Measurements from ENCODE around the gene SLC25A25.
"Not testable (repeated sequence)": the region's sequence is repeated elsewhere in the genome, so short reads cannot be mapped to it uniquely, and the experiment has no call there.

The SLC25A25 gene

DNA sequence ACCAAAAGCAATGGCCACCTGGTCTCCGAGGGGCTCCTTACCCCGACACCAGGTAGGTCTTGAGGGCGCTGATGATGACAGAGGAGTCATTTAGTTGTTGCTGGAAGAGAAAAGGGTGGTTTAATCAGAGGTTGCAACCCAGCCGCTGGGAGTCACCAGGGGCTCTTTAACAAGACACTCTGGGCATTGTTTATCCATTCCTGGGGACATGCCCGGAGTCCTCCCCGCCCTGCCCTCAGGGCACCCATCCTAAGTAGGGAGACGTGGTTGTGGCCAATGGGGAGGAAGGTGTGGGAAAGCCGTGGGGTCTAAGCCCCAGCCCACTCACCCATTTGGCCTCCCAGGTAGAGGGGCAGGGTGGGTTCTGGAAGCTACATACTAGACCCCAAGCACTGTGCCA, 56.4 kb downstream of the SLC25A25 start:
- H3K27me3 ChIP-seq (replicated peaks; ENCODE audit: control insufficient read depth, insufficient read depth, low read length, poor library complexity, severe bottlenecking) = no peaks in the 10 kb centered on the region
- no peak for DNase-seq
- no peak overlapping the region for H3K4me3 ChIP-seq (ENCODE audit: insufficient read depth, low read depth, low read length, poor library complexity, severe bottlenecking)
- H3K4me1 ChIP-seq (ENCODE audit: control insufficient read depth, insufficient read depth, low read length, poor library complexity, severe bottlenecking) = peaks cover 30% of the 10 kb centered on the region
- H3K36me3 ChIP-seq (ENCODE audit: control insufficient read depth, insufficient read depth, low read length) = peaks cover 29% of the 10 kb centered on the region
- H3K9me3 ChIP-seq (ENCODE audit: control insufficient read depth, low read length) = no peaks in the 10 kb centered on the region
- no peak overlapping the region for H3K27ac ChIP-seq (ENCODE audit: insufficient read depth, low read length, poor library complexity, severe bottlenecking)

DNA sequence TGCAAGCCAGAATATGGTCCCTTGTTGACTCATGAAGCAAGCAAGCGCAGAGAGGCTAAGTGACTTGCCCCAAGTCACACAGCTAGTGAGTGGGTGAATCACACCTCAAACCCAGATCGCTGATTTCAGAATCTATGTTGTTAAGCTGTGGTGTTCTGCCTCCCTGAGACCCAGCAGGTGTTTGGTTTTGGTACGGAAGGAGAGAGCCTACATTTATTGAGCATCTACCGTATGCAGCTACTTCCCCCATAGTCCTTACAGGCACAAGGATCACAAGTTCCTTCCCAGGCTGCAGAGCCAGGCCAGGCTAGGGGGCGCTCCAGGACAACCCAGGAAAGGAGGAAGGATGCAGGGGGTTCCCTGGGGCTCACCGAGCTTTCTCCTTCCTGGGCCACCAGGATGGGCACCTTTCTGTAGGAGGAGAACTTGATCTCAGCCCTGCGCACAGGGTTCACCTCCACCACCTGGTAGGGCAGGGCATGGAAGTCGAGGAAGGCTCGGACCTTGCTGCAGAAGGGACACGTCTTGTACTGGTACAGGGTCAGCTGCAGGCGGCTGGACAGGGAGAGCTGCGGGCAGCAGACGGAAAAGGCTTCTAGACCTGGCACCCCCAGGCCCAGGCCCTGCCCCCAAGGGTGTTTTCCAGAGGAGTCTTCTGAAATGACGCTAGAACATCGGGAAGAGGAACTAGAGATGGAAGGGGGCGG, 57.0 kb downstream of the SLC25A25 start:
- H3K27me3 ChIP-seq (replicated peaks; ENCODE audit: control insufficient read depth, insufficient read depth, low read length, poor library complexity, severe bottlenecking) = no peaks in the 10 kb centered on the region
- no peak overlapping the region for H3K4me3 ChIP-seq (ENCODE audit: insufficient read depth, low read depth, low read length, poor library complexity, severe bottlenecking)
- H3K27ac ChIP-seq (ENCODE audit: insufficient read depth, low read length, poor library complexity, severe bottlenecking) = no peak overlapping the region
- DNase-seq = peak in 2 of 3 donors; percentile 21 to 26
- peaks cover 30% of the 10 kb centered on the region for H3K4me1 ChIP-seq (ENCODE audit: control insufficient read depth, insufficient read depth, low read length, poor library complexity, severe bottlenecking)
- no peaks in the 10 kb centered on the region for H3K9me3 ChIP-seq (ENCODE audit: control insufficient read depth, low read length)
- H3K36me3 ChIP-seq (ENCODE audit: control insufficient read depth, insufficient read depth, low read length) = peaks cover 29% of the 10 kb centered on the region

DNA sequence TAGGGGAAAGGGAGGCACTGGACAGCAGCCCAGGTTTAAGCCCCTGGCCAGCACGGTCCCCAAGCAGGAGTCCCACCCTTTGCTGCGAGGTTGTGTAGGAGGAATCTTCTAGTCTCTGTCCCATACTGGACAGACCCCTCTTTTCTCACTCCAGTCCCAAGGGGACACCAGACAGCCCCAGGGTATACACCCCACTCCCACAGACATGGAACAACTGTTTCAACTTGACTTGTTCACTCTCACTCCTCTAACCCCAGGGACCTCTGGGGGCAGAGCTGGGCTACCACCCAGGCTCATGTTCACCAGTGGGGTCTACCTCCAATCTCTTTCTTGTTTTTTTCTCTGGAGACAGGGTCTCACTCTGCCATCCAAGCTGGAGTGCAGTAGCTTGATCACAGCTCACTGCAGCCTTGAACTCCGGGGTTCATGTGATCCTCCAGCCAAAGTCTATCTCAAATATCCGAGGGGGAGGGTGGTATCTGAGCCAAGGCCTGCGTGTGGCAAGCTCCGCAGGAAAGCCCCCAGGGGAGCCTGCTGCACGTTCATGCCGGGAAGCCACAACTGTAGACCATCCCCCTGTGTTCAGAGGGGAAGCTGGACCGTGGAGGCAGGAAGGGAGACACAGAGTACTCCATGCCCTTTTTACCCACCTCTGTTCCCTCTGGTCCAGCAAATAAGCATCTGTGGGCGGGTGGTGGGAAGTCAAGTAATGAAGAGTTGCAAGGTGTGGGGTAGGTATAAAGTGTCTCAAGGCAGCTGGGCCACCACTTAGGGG, 57.7 kb downstream of the SLC25A25 start:
- Histone ChIP-seq H3K4me1 (ENCODE audit: control insufficient read depth, insufficient read depth, low read length, poor library complexity, severe bottlenecking) (peaks cover 30% of the 10 kb centered on the region), H3K27ac (ENCODE audit: insufficient read depth, low read length, poor library complexity, severe bottlenecking) (no peak overlapping the region), H3K9me3 (ENCODE audit: control insufficient read depth, low read length) (no peaks in the 10 kb centered on the region), H3K27me3 (replicated peaks; ENCODE audit: control insufficient read depth, insufficient read depth, low read length, poor library complexity, severe bottlenecking) (no peaks in the 10 kb centered on the region), H3K36me3 (ENCODE audit: control insufficient read depth, insufficient read depth, low read length) (peaks cover 29% of the 10 kb centered on the region), H3K4me3 (ENCODE audit: insufficient read depth, low read depth, low read length, poor library complexity, severe bottlenecking) (no peak overlapping the region)
- no peak for DNase-seq

DNA sequence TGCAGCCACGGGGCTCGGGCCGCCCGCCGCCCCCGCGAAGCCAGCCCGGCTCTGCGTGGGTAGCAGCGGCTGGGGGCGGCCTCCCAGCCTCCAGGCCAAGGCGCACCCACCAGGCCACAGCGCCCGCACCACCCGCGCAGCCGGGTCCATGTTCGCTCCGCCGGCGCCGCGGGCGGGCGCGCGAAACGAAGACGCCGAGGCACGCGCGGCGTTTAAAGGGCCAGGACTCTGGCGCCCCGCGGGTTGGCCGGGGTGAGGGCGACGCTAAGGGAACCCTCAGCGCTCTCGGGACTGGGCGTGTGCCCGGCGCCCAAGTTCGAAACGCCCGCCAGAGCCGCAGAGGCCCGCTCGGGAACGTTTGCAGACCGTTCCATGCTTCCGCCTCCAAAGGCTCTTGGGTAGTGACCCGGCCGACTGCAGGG, 59.5 kb downstream of the SLC25A25 start, which contains the start of gene PTGES2:
TSS of gene PTGES2 (minus strand) at position 162 of the 422 bp plus-strand sequence. CDS start at position 150, 12 bp downstream.
- peaks cover 17% of the 10 kb centered on the region for H3K36me3 ChIP-seq (ENCODE audit: control insufficient read depth, insufficient read depth, low read length)

DNA sequence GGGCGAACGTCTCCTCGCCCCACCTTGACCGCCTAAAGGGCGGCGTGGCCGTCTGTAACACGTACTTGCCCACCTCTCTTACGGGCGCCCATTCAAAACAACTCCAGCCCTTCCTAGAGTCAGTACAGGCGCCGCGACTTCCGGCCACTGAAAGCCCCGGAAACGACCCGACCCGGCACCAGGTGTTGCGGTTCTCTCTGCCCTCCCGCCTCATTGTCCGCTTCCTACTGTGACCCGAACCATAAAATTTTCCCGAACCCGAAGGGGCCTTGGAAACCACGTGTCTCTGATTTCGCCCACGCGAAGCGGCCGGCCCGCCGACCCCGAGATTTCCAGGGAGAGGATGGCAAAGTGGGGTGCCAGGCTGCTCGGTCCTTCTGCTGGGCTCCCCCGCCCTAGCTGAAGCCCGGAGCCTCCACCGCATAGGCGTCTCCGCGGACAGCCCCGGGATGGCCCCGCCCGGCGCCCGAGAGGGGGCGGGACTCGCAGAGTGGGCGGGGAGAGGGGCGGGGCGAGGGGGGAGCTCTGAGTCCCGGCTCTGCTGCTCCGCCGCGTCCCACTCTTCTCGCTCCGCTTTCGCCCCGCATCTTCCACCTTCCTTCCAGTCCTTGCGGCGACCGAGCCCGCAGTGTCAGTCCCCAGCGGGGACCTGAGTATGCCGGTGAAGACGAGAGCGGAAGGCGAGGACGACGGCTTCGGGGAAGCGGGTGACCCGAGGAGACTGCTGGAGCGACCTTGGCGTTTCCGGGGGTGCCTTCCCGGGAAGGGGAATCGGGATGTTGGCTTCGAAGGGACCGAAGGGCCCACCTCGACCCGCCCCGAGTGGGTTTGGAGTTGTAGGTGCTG, 60.2 kb downstream of the SLC25A25 start:
- H3K9me3 ChIP-seq (ENCODE audit: control insufficient read depth, low read length) = no peaks in the 10 kb centered on the region
- peaks cover 30% of the 10 kb centered on the region for H3K4me1 ChIP-seq (ENCODE audit: control insufficient read depth, insufficient read depth, low read length, poor library complexity, severe bottlenecking)
- H3K36me3 ChIP-seq (ENCODE audit: control insufficient read depth, insufficient read depth, low read length) = peaks cover 10% of the 10 kb centered on the region
- DNase-seq = peak; percentile 74 to 78 (median 74)
- H3K27ac ChIP-seq (ENCODE audit: insufficient read depth, low read length, poor library complexity, severe bottlenecking) = peak overlapping the region; percentile 96
- peak overlapping the region; percentile 98 for H3K4me3 ChIP-seq (ENCODE audit: insufficient read depth, low read depth, low read length, poor library complexity, severe bottlenecking)
- H3K27me3 ChIP-seq (replicated peaks; ENCODE audit: control insufficient read depth, insufficient read depth, low read length, poor library complexity, severe bottlenecking) = no peaks in the 10 kb centered on the region

More for the DNA sequence above, 59.5 kb downstream of the SLC25A25 start, which contains the start of gene PTGES2:
- peak; percentile 64 to 74 (median 71) for DNase-seq
- no peaks in the 10 kb centered on the region for H3K9me3 ChIP-seq (ENCODE audit: control insufficient read depth, low read length)
- H3K4me1 ChIP-seq (ENCODE audit: control insufficient read depth, insufficient read depth, low read length, poor library complexity, severe bottlenecking) = peaks cover 30% of the 10 kb centered on the region
- peak within 1 kb of the TSS; percentile 96 for H3K27ac ChIP-seq (ENCODE audit: insufficient read depth, low read length, poor library complexity, severe bottlenecking)
- H3K27me3 ChIP-seq (replicated peaks; ENCODE audit: control insufficient read depth, insufficient read depth, low read length, poor library complexity, severe bottlenecking) = no peaks in the 10 kb centered on the region
- peak within 1 kb of the TSS; percentile 98 for H3K4me3 ChIP-seq (ENCODE audit: insufficient read depth, low read depth, low read length, poor library complexity, severe bottlenecking)

DNA sequence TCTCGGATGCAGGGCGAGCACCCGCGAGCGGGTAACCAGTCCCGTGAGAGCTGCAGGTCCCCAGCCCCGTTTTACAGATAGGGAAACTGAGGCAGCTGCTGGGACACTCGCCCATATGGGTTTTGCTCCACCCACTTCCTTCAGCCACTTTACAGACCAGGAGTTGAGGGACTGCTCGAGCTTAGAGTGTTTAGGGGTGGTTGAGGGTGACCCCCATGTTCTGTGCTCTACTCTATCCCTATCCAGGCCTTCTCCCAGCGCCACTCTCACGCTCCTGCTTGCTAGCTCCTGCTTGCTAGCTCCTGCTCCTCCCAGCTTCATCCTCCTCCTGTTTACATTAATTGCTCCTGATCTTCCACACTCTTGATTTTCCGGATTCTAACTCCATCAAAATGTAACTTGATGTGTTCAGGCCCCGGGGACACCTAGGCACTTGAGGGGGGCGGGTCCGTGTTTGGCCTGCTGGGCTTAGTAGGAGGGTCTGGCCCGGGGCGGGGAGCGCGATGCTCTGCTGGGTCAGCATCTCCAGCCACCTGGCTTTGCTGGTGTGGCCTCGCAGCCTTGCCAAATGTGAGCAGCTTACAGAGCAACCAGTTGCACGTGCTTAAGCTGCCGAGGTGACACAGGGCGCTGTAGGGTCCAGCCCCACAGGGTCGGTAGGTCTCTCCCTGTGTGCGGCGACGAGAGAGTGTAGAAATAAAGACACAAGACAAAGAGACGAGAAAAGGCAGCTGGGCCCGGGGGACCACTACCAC, 61.0 kb downstream of the SLC25A25 start:
- no peak for DNase-seq
- Histone ChIP-seq H3K9me3 (ENCODE audit: control insufficient read depth, low read length) (no peaks in the 10 kb centered on the region), H3K4me1 (ENCODE audit: control insufficient read depth, insufficient read depth, low read length, poor library complexity, severe bottlenecking) (peaks cover 30% of the 10 kb centered on the region), H3K27ac (ENCODE audit: insufficient read depth, low read length, poor library complexity, severe bottlenecking) (peak overlapping the region; percentile 96), H3K27me3 (replicated peaks; ENCODE audit: control insufficient read depth, insufficient read depth, low read length, poor library complexity, severe bottlenecking) (no peaks in the 10 kb centered on the region), H3K36me3 (ENCODE audit: control insufficient read depth, insufficient read depth, low read length) (peaks cover 9% of the 10 kb centered on the region), H3K4me3 (ENCODE audit: insufficient read depth, low read depth, low read length, poor library complexity, severe bottlenecking) (peak overlapping the region; percentile 98)

DNA sequence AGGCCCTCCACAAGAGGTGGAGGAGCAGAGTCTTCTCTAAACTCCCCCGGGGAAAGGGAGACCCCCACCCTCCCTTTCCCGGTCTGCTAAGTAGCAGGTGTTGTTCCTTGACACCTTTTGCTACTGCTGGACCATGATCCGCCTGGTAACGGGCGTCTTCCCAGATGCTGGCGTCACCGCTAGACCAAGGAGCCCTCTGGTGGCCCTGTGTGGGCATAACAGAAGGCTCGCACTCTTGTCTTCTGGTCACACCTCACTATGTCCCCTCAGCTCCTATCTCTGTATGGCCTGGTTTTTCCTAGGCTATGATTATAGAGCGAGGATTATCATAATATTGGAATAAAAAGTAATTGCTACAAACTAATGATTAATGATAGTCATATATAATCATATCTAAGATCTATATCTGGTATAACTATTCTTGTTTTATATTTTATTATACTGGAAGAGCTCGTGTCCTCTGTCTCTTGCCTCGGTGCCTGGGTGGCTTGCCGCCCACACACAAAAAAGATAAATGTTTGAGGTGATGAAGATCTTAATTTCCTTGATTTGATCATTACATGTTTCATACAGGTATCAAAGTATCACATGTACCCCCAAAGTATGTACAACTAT, 62.1 kb downstream of the SLC25A25 start:
- H3K4me1 ChIP-seq (ENCODE audit: control insufficient read depth, insufficient read depth, low read length, poor library complexity, severe bottlenecking) = peaks cover 29% of the 10 kb centered on the region
- H3K27ac ChIP-seq (ENCODE audit: insufficient read depth, low read length, poor library complexity, severe bottlenecking); H3K27me3 ChIP-seq (replicated peaks; ENCODE audit: control insufficient read depth, insufficient read depth, low read length, poor library complexity, severe bottlenecking); H3K36me3 ChIP-seq (ENCODE audit: control insufficient read depth, insufficient read depth, low read length); H3K9me3 ChIP-seq (ENCODE audit: control insufficient read depth, low read length); H3K4me3 ChIP-seq (ENCODE audit: insufficient read depth, low read depth, low read length, poor library complexity, severe bottlenecking): not testable (repeated sequence)
- DNase-seq = peak in 2 of 3 donors; percentile 30 to 38

DNA sequence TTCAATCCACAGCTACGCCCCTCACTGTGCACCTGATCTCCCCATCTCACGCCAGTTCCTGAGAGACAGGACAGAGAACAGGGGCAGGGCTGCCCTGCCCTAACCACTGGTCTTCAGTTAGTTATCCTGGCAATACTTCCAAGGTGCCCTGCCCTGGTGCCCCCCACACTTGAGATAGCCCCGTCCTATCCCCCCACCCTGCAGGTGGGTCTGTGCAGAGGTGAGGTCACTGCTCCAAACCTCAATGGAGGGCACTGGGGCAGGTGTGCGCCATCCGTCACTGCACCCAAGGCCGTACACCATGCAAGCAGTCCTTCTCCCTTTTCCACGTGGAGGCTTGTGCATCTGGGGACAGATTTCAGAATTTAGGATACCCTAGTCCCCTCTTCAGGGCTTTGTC, 62.6 kb downstream of the SLC25A25 start:
- not testable (repeated sequence) for H3K27ac ChIP-seq (ENCODE audit: insufficient read depth, low read length, poor library complexity, severe bottlenecking); H3K36me3 ChIP-seq (ENCODE audit: control insufficient read depth, insufficient read depth, low read length); H3K27me3 ChIP-seq (replicated peaks; ENCODE audit: control insufficient read depth, insufficient read depth, low read length, poor library complexity, severe bottlenecking); H3K9me3 ChIP-seq (ENCODE audit: control insufficient read depth, low read length); H3K4me3 ChIP-seq (ENCODE audit: insufficient read depth, low read depth, low read length, poor library complexity, severe bottlenecking); DNase-seq
- peaks cover 26% of the 10 kb centered on the region for H3K4me1 ChIP-seq (ENCODE audit: control insufficient read depth, insufficient read depth, low read length, poor library complexity, severe bottlenecking)

DNA sequence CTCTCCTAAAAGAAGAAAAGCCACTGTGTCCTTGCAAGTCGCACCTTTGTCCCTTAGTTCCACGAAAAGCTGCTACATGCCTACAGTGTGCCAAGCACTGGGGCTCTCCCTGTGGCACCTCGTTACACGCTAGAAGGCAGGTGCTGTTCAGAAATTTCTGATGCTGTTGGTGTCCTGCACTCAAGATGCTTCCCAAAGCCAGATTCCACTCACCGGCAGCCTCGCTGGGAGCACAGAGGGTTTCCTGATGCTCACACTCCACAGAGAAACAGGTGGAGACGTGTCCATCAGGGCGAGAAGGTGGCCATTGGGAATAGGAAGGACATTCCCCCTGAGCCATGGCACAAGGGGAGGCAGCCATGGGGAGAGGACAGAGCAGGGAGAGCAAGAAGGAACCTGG, 63.3 kb downstream of the SLC25A25 start:
- H3K4me3 ChIP-seq (ENCODE audit: insufficient read depth, low read depth, low read length, poor library complexity, severe bottlenecking); H3K36me3 ChIP-seq (ENCODE audit: control insufficient read depth, insufficient read depth, low read length); H3K27me3 ChIP-seq (replicated peaks; ENCODE audit: control insufficient read depth, insufficient read depth, low read length, poor library complexity, severe bottlenecking); H3K27ac ChIP-seq (ENCODE audit: insufficient read depth, low read length, poor library complexity, severe bottlenecking); H3K9me3 ChIP-seq (ENCODE audit: control insufficient read depth, low read length); DNase-seq: not testable (repeated sequence)
- H3K4me1 ChIP-seq (ENCODE audit: control insufficient read depth, insufficient read depth, low read length, poor library complexity, severe bottlenecking) = peaks cover 19% of the 10 kb centered on the region
